Stimulated activated CD8-positive, alpha-beta memory T cell treated with anti-CD3 and anti-CD28 coated beads, Interleukin-15, amount 100 ng/mL, for 48 hours (primary cell): ENCODE measurements around the gene KTN1.

Experiments
- DNase-seq, 2 donors: peaks; one replicate each; pipeline ENCODE4 v3.0.0-alpha.2; 2020; ENCODE audit warnings: low read depth in 2 of 2

Gene KTN1

DNA sequence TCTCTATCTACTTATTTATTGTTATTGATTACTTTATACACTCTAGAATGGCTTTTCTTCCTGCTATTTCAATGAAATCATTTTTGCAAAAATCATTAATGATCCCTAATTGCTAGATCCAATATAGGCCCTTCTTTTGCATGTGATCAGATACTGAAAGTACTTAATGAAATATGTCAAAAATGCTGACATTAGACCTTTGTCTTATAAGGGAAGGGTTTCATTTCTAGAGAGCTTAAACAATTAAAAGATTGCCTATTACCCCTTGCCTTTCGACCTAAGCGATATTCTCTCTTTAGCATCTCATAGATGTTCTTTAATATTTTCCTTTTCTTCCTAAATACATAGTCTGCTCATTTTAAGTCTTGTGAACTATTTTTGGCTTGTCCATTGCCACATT is 101.1 kb downstream of the KTN1 start:
- no peak for DNase-seq

DNA sequence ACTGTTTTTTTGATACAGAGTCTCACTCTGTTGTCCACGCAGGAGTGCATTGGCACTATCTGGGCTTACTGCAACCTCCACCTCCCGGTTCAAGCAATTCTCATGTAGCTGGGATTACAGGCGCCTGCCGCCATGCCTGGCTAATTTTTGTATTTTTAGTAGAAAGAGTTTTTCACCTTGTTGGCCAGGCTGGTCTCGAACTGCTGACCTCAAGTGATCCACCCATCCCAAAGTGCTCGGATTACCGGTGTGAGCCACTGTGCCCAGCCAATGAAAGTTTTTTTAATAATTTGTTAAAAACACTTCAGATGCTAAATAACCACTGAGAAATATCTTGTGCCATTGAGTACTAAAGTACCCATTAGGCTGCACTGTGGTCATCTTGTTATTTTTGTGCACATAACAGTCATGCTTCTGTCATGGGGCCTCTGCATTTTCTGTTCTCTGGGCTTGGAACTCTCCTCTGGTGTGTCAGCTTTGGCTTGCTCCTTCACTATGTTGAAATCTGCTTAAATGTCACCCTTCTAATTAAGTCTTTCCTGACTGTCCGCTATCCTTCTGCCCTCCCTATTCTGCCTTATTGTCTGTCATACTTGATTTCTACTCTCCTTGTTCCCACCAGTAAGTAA is 105.1 kb downstream of the KTN1 start:
- no peak for DNase-seq

DNA sequence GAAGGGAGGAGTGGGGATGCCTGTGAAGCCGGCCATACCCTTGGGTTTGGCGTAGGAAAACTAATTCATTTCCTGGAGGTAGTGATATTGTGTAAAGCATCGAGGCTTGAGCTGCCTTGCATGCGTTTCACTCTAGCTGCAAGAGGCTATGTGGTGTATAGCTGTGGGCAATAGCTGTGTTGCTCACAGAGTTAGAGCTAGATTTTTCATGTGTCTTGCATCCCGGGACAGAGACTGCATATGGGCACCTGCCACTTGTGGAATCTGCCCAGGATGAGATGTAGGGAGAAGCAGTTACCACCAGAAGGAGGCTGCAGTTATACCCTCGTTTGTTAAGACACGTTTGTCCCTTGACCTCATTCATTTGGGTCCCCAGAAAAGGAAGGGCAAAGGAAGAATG is 106.7 kb downstream of the KTN1 start:
- DNase-seq = no peak

DNA sequence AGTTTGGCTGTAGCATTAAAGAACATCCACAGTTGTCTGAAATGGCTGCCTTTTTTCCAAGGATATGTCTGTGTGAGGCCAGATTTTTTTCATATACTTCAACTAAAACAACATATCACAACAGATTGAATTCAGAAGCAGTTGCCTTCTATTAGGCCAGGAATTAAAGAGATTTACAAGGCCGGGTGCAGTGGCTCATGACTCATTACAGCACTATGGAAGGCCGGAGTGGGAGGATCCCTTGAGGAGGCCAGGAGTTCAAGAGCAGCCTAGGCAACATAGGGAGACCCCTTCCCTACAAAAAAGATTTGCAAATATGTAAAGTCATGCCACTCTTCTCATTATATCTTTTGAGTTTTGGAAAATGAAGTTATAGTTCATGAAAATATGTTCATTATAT is 108.6 kb downstream of the KTN1 start:
- DNase-seq = no peak

DNA sequence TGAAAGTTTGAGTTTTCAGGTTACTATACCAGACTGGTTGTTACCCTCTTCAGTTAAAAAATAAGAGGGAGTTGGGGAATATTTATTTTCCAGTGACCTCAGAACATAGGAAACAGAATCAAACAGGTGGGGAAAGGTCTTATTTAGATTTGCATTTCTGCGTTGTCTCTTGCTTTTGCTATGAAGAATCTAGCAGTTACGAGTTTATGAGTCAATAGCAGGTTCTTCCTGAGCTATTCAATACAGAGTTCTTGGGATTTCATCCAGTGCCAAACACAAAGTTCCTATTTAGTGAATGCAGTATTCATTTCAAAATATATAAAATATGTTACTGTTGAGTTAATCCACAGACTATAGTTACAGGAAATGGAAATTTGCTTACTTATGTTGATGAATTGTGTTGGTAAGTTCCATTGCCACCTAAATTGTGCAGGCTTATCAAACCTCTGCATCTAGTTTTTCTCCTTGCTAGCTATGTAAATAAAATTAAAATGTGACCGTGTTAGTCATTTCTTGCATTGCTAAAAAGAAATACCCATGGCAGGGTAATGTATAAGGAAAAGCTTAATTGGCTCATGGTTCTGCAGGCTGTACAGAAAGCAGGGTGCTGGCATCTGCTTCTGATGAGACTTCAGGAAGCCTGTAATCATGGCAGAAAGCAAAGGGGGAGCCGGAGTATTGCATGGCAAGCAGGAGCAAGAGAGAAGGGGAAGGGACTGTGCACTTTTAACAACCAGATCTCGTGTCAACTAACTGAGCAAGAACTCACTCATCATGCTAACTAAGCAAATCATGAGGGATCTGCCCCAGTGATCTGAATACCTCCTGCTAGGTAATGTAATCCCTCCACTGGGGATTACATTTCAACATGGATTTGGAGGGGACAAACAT is 110.2 kb downstream of the KTN1 start:
- DNase-seq = no peak

DNA sequence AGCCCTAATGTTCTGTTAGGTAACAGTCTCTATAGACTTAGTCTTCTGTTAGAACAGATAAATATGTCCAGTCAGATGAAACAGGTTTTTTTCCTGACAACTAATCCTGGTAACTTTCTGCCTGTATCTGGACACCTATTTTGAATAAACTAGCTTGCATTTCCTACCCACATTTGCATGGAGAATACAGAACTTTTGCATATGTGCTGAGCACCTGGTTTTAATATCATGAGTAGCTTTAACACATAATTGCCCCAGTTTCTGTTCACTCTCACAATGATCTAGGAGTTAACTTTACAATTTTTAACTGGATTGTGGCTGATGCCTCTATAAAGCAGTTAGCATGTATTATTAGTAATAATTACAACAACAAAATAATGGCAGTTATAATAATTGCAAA is 111.7 kb downstream of the KTN1 start:
- DNase-seq = no peak

DNA sequence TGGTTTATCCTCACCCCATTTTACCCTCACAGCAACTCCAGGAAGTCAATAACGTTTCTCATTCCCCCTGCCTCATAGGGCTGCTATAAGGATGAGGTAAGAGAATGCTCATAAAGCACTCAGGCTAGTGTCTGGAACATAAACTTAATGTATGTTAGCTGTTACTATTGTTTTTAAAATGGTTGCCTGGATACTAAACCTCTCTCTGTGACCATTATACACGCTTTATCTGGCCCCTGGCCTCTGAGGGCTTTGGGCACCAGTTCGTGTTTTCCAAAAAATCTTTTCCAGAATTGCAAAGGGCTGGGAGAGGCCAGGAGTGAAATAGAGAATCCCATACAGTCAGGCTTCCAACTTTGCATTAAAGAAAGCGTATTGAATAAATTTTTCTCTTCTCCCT is 113.9 kb downstream of the KTN1 start:
- no peak for DNase-seq

DNA sequence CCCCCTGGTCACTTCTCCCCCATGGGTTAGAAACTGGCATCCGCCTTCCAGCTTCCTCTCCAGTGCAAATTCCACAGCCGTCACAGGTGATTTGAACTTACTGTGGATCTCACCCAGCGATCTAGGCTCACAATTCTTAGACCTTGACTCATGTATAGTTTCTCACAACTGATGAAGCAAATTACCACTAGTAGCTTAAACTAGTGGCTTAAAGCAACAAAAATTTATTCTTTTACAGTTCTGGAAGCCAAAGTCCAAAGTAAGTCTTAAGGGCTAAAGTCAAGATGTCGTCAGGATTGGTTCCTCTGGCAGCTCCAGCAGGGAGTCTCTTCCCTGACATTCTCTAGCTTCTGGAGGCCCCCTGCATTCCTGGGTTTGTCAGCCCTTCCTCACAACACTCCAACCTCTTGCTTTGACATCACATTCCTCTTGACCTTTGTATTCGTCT is 117.4 kb downstream of the KTN1 start:
- no peak for DNase-seq

DNA sequence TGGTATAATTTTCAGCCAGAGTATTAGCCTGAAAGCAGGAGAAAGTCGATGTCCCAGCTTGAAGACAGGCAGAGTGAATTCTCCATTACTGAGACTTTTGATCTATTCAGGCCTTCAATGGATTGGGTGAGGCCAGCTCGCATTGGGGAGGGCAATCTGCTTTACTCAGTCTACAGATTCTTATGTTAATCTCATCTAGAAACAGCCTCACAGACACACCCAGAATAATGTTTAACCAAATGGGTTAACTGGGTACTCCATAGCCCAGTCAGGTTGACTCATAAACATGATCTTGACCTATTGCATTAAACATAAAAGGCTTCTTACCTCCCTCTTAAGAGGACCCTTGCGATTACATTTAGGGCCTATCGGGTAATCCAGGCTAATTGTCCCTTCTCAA is 118.0 kb downstream of the KTN1 start:
- no peak for DNase-seq

DNA sequence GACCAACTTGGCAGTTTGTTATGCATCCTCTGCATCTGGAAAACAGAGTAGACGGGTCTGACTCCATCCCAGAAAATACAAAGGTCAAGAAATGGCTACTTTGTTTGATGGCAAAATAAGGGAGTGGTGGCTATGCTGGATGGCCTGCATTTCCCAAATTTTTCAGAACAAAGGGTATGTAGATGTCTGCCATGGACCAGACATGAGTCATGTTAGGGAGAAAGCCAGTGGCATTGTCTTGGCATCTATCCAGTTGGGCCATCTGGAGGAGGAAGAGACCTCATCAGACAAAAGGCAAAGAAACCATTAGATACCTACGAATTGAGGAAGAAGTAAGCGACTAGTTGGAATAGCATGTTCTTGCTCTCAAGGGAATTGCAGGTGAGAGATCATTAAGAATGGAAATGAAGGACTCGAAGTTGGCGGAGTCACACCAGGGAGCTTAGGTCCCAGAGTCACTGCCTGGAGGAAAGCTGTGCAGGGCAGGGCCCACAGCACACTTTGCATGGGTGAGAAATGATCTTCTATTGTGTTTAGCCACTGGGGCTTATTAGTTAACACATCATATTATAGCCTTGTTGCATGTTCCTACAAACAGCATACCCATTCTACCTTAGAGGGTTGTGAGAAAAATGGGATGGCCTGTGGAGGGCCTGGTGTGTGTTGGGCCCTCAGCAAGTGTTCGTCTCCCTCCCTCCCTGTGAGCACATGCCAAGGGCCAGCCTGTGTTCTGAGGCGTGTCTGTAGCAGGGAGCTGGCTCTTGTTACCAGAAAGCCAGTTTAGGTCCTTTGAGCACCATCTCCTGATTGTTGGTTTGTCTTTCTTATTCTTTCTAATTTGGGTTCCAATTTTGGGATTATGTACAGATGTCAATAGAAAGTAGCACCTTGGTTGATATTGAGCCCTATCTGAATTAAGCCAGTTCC is 119.4 kb downstream of the KTN1 start:
- no peak for DNase-seq

DNA sequence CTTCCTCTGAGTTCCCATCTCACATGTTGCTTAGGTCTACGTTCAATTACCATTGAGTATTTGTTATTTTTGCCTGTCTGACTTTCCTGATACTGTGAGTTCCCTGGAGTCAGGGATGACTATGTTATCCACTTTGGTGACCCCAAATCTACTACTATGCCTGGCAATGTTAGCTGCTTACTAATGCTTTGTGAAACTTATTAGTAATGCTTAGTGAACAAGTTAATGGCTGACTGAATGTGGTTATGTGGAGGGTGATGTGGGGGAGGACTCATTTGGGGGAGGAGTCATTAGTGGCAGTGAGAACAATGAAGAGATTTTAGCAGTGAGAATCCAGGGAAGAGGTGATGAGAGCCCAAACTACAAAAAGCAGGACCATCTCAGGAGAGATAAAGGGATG is 121.6 kb downstream of the KTN1 start:
- DNase-seq = no peak

DNA sequence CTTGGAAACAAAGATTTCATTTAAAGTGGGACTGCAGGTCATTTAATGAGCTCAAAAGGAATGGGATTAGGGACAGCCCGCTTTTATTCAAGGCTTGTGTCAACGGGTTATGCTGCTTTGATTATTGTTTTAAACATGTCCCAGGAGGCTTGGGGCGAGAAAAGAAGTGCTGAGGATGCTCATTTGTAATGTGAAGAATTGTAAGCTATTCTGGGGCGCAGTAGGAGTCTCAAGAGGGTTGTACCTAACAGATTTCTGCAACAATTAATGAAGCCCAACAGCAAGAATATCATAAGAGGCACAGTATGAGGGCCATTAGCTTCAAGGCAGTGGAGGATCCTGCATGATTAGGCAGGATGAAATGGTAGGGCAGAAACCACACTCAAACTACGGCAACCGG is 122.5 kb downstream of the KTN1 start:
- no peak for DNase-seq

DNA sequence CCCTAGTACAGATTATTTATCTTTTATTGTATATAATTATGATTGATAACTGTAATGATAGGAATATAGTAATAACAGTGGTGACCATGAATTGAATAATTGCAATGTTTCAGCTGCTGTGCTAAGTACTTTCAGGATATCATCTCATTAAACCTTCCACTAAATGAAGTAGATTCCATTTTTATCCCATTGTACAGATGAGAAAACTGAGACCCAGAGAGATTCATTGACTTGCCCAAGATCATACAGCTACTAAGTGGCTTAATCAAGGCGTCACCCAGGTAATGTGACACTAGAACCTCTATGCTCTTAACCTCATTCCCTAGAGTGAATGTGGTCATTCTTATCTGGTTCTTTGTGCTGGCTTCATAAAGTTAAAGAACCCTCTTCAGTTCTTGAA is 124.6 kb downstream of the KTN1 start:
- no peak for DNase-seq

DNA sequence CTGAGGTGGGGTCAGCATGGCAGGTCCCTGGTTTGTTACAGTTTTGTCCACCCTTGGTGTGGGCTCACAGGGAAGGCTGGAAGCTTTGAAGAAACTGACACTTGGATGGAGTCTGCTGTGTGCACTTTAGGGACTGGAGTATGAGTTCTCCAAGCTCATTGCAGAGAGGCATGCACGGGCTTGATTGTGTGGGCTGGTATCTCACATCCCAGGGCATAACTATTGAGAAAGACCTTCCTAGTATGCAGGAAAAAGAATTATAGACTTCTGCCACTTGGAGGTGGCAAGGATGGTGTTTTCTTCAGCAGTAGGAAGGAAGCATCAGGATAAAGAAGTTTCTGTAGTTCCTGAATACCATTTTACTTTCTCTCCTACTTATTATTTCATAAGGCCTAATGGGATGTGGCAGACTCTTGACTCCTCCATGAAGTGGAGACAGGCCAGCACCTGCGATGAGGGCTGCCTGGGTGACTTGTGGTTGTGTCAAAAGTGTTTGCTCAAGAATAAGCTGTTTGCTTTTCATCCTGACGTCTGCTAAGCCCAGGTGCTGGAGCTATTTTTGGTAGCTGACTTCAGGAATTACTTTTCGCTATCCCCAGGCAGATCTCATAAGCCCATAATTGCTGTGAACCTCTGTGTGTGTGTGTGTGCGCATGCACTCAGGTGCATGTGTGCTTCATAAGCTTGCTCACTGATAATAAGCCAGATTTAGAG is 125.8 kb downstream of the KTN1 start:
- no peak for DNase-seq

DNA sequence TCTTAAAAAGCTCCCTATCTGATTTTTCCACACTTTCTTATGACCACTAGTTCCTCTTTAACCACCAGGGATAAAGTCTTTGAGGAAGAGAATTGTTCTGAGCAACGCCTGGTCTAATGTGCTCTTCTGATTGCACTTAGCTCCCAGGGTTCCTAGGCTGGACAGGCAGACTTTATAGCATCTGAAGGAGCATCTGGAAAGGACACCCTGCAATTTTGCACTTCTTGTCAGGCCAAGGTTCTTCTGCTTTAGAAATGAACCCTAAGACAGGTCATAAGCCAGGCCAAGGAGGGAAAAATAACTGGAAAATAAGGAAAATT is 126.3 kb downstream of the KTN1 start:
- no peak for DNase-seq

DNA sequence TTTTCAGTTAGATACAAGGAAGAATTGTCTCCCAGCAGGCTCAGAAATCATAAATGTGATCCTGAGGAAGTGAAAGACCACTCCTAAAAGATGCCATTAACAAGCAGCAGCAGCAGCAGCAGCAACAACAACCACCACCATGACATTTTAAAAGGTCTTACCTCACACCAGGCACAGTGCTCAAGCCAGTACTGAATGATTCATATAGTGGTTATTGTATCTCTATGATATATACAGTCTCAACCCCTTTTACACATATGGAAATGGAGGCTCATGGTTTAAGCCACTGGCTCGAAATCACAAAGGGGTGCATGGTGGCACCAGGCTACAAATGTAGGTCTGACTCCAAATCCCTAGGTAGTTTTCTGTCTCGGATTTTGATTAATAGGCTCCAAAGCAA is 126.9 kb downstream of the KTN1 start:
- no peak for DNase-seq

DNA sequence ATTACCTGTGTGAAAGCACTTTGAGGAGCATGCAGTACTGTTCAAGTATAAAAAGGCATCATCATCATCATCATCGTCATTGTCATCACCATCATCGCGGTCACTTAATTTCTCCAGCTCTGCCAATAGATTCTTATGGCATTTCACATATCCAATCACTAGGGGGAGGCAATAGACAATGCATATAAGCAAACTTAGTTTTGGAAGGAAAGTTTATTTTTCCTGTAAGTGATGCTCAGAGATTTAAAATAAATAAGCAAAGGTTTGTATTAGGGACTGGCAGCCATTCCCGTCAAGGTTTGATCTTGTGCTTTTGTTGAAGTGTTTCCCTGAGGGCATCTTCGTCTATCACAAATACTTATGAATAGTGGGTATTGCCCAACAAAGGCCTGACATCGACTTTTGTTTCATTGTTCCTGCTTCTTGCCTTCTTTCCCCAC is 127.4 kb downstream of the KTN1 start:
- no peak for DNase-seq

DNA sequence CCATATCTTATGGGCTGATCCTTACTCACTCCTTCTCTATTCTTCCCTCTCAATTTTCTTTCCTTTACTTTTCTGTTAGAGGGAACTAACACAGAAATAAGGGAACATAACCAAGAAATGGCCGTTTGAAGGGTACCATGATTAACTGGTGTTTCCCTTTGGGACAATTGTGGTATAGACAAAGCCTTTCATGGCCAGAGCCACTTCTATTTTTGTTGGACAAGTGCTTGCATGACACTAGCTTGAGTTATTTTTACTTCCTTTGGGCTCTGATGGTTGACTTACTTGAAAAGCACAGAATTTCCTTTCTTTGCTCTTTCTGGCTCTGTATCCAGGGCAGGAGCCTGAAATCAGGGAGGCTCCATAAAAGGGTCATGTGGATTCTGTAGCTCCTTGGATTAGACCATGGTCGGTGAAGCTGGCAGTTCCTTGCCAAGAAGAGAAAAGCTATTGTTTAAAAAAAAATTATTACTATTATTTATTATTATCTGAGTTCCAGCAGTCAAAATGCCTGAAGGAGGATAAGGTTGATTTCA is 130.6 kb downstream of the KTN1 start:
- no peak for DNase-seq

DNA sequence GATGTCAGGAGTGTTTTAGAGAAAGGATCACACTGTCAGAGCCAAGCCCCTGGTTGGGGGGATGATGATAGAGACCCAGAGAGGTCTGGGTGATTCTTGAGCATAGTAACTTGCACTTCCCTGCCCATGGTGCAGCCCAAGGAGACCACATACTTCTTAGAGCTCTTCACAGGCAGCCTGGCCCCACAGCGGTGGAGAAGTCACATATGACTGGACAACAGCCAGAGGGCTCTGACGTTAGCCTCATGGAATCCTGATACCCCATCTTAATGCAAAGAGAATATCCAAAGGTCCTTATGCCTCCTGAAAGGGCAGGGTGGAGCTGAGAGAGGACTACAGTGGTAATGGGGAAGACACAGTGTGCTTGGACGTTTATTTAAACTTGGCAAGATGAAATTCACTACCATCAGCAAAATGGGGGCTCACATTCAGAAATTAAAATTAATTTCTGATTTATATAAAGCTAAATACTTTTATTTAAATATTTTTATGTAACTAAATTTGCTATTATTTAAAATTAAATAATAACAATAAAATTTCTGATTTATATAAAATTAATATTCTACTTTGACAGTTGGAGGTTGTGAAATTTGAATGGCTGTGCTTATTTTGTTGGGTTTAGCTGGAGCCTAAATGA is 131.3 kb downstream of the KTN1 start:
- no peak for DNase-seq

DNA sequence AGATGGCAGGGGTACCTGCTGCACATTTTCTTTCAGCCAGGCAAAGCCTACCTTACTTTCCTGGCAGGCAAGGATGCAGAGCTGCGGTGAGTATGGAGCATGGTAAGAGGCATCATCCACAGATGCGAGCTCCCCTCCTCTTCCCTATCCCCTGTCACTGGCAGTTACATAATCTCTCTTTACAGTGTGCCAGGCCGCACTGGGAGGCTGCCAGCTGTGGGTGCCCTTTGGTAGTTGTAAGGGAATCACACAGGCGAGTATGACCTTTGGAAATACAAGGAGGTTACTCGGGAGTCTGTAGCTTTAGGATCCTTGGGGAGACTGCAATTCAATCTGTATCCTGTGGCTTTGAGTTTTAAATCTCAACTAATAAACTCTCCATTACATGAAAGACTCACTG is 132.5 kb downstream of the KTN1 start:
- DNase-seq = no peak

DNA sequence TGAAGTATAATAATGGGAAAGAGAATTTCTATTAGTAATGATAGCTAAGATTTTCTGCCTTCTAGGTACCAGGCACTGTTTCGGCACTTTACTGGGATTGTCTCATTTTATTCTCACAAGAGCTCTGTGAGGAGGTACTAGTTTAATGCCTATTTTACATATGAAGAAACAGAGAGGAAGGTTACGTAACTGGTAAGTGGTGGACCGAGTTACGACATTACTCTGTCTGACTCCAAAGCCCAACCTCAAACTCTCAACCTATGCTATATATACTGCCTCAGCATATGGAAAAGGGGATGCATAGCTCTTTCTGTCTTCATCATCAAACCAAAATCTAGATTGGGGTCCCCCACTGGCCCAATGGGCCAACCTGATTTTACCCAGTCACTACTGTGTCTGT is 133.5 kb downstream of the KTN1 start:
- DNase-seq = no peak
